ENCODE results near the gene PRRC2A.

Gene PRRC2A

GRCh38 chr6:31634131-31634530 is 13.6 kb downstream of the PRRC2A start:
- Histone ChIP-seq H3K36me3 (replicated peaks; ENCODE audit: insufficient read depth, low read length) (peaks cover 6% of the 10 kb centered on the region), H3K9me3 (replicated peaks; ENCODE audit: insufficient read depth, low read length) (no peaks in the 10 kb centered on the region), H3K79me2 (ENCODE audit: low read length) (peaks cover 34% of the 10 kb centered on the region), H4K20me1 (ENCODE audit: insufficient read depth, low read length) (no peaks in the 10 kb centered on the region), H3K9me2 (replicated peaks; ENCODE audit: insufficient read depth, low read length) (no peaks in the 10 kb centered on the region), H3K9ac (ENCODE audit: low read length) (no peak overlapping the region), H3K4me1 (ENCODE audit: low read length) (no peaks in the 10 kb centered on the region), H3K4me3 (ENCODE audit: low read length) (no peak overlapping the region), H2AFZ (ENCODE audit: low read length) (no peak overlapping the region), H3F3A (ENCODE audit: insufficient read depth, low read length) (peaks cover 20% of the 10 kb centered on the region; the same call in 1 of the 2 replicates), H3K4me2 (ENCODE audit: low read depth, low read length) (no peak overlapping the region), H3K27me3 (replicated peaks; ENCODE audit: insufficient read depth, low read length) (no peaks in the 10 kb centered on the region), H3K27ac (ENCODE audit: low read length) (no peak overlapping the region)
- no peak for TF ChIP-seq CTCF (IDR thresholded peaks at IDR 0.05; ENCODE audit: low read length)
- no peak for TF ChIP-seq EZH2phosphoT487 (IDR thresholded peaks at IDR 0.05; ENCODE audit: low read length)
- no peak for TF ChIP-seq EZH2 (optimal IDR thresholded peaks at IDR 0.05; ENCODE audit: low read depth, low read length)
- no peak for DNase-seq

DNA sequence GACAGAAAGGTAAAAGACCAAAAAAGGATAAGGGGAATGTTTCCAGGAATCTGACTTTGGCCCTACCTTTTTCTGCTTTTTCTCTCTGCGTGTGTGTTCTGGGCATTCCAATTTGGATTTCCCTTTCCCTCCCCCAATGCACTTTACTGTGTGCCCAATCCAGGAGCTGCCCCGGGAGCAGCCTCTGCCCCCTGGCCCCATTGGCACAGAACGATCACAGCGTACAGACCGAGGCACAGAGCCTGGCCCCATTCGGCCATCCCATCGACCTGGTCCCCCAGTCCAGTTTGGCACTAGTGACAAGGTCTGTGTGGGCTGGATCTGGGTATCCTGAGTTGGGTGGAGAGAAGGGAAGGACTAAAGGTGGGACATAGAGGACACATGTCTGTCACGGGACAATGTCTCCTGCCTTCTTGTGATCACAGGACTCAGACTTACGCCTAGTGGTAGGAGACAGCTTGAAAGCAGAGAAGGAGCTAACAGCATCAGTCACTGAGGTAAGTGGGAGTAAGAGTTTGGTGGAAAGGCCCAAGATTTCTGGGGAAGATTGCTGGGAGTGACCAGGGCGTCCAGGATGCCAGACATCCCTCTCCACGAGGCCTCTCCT is 14.6 kb downstream of the PRRC2A start:
- Histone ChIP-seq H3K4me2 (ENCODE audit: low read depth, low read length) (no peak overlapping the region), H3K4me1 (ENCODE audit: low read length) (no peaks in the 10 kb centered on the region), H3K9me2 (replicated peaks; ENCODE audit: insufficient read depth, low read length) (no peaks in the 10 kb centered on the region), H3K27me3 (replicated peaks; ENCODE audit: insufficient read depth, low read length) (no peaks in the 10 kb centered on the region), H4K20me1 (ENCODE audit: insufficient read depth, low read length) (no peaks in the 10 kb centered on the region), H3K9ac (ENCODE audit: low read length) (no peak overlapping the region), H3F3A (ENCODE audit: insufficient read depth, low read length) (peaks cover 28% of the 10 kb centered on the region), H3K4me3 (ENCODE audit: low read length) (no peak overlapping the region), H3K79me2 (ENCODE audit: low read length) (peaks cover 27% of the 10 kb centered on the region), H2AFZ (ENCODE audit: low read length) (no peak overlapping the region), H3K36me3 (replicated peaks; ENCODE audit: insufficient read depth, low read length) (peaks cover 6% of the 10 kb centered on the region), H3K9me3 (replicated peaks; ENCODE audit: insufficient read depth, low read length) (no peaks in the 10 kb centered on the region), H3K27ac (ENCODE audit: low read length) (no peak overlapping the region)
- TF ChIP-seq EZH2phosphoT487 (IDR thresholded peaks at IDR 0.05; ENCODE audit: low read length): no peak
- no peak for TF ChIP-seq CTCF (IDR thresholded peaks at IDR 0.05; ENCODE audit: low read length)
- TF ChIP-seq EZH2 (optimal IDR thresholded peaks at IDR 0.05; ENCODE audit: low read depth, low read length): no peak
- DNase-seq: no peak

DNA sequence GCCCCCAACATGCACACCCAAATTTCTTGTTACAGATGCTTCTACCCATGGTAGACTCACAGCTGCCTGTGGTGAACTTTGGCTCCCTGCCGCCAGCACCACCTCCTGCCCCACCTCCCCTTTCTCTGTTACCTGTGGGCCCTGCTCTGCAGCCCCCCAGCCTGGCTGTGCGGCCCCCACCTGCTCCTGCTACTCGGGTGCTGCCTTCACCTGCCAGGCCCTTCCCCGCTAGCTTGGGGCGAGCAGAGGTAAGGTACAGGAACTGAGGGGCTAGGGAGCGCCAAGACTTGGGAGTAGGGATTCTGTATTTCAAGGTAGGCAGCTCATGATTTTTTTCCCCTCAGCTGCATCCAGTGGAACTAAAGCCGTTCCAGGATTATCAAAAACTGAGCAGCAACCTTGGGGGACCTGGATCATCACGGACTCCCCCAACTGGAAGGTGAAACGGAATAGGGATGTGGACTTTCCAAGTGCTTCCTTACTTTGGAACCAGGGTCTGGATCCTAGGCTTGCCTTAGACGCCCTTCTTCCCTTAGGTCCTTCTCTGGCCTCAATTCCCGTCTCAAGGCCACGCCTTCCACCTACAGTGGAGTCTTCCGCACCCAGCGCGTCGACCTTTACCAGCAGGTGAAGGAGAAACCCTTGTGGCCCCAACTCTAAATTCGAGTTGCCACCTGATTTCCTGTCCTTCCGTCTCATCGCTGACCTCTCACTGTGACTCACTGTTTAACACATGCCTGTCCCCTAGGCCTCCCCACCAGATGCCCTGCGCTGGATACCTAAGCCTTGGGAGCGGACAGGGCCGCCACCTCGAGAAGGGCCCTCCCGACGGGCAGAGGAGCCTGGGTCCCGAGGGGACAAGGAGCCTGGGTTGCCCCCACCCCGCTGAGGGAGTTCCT is 16.4 kb downstream of the PRRC2A start:
- no peak overlapping the region for H3K4me3 ChIP-seq (ENCODE audit: low read length)
- no peak overlapping the region for H3K9ac ChIP-seq (ENCODE audit: low read length)
- H3F3A ChIP-seq (ENCODE audit: insufficient read depth, low read length): peaks cover 34% of the 10 kb centered on the region
- H3K27ac ChIP-seq (ENCODE audit: low read length): no peak overlapping the region
- H3K79me2 ChIP-seq (ENCODE audit: low read length): peaks cover 14% of the 10 kb centered on the region
- no peaks in the 10 kb centered on the region for H3K27me3 ChIP-seq (replicated peaks; ENCODE audit: insufficient read depth, low read length)
- no peak for TF ChIP-seq EZH2phosphoT487 (IDR thresholded peaks at IDR 0.05; ENCODE audit: low read length)
- TF ChIP-seq EZH2 (optimal IDR thresholded peaks at IDR 0.05; ENCODE audit: low read depth, low read length): no peak
- no peak for TF ChIP-seq CTCF (IDR thresholded peaks at IDR 0.05; ENCODE audit: low read length)
- no peaks in the 10 kb centered on the region for H3K9me3 ChIP-seq (replicated peaks; ENCODE audit: insufficient read depth, low read length)
- no peak overlapping the region for H3K4me2 ChIP-seq (ENCODE audit: low read depth, low read length)
- no peaks in the 10 kb centered on the region for H3K36me3 ChIP-seq (replicated peaks; ENCODE audit: insufficient read depth, low read length)
- DNase-seq: no peak
- H3K9me2 ChIP-seq (replicated peaks; ENCODE audit: insufficient read depth, low read length): no peaks in the 10 kb centered on the region
- no peaks in the 10 kb centered on the region for H4K20me1 ChIP-seq (ENCODE audit: insufficient read depth, low read length)
- no peaks in the 10 kb centered on the region for H3K4me1 ChIP-seq (ENCODE audit: low read length)
- H2AFZ ChIP-seq (ENCODE audit: low read length): no peak overlapping the region
